NCI-H1092 (cell line): ENCODE measurements around the gene MRPL46.
"Not testable (repeated sequence)": the region's sequence is repeated elsewhere in the genome, so short reads cannot be mapped to it uniquely, and the experiment has no call there.

Source experiments
- DNase-seq: peaks from one replicate; lab custom pipeline; 2025; lab: John Stamatoyannopoulos, UW

The MRPL46 gene

GRCh38 chr15:88477904-88478303 lies 10.7 kb upstream of the MRPL46 start:
- DNase-seq, result no peak

- no peak for DNase-seq
Observed at GRCh38 chr15:88477126-88477525, 9.9 kb upstream of the MRPL46 start.

GRCh38 chr15:88476635-88477060 lies 9.5 kb upstream of the MRPL46 start:
- DNase-seq, result peak; percentile 18

- DNase-seq, result not testable (repeated sequence)
Observed at GRCh38 chr15:88473661-88474293, 6.6 kb upstream of the MRPL46 start.

- DNase-seq, result no peak
Observed at GRCh38 chr15:88472225-88472624, 5.0 kb upstream of the MRPL46 start.

- no peak for DNase-seq
Observed at GRCh38 chr15:88470625-88471372, 3.6 kb upstream of the MRPL46 start.

GRCh38 chr15:88469321-88469720 lies 2.1 kb upstream of the MRPL46 start:
- no peak for DNase-seq

- not testable (repeated sequence) for DNase-seq
Observed at GRCh38 chr15:88468721-88469120, 1.5 kb upstream of the MRPL46 start.

- no peak for DNase-seq
Observed at GRCh38 chr15:88467935-88468528, 844 bp upstream of the MRPL46 start.

- DNase-seq, result no peak
Observed at GRCh38 chr15:88465633-88466224, 1.5 kb downstream of the MRPL46 start.

- DNase-seq, result no peak
Observed at GRCh38 chr15:88463870-88464532, 3.2 kb downstream of the MRPL46 start.

- no peak for DNase-seq
Observed at GRCh38 chr15:88456733-88457132, 10.5 kb downstream of the MRPL46 start.

- DNase-seq, result peak; percentile 8
Observed at GRCh38 chr15:88454867-88455810, 12.0 kb downstream of the MRPL46 start.

GRCh38 chr15:88454236-88454635 lies 13.0 kb downstream of the MRPL46 start:
- DNase-seq, result no peak

- DNase-seq, result no peak
Observed at GRCh38 chr15:88453651-88454050, 13.5 kb downstream of the MRPL46 start.

- peak; percentile 16 for DNase-seq
Observed at GRCh38 chr15:88450125-88450798, 16.9 kb downstream of the MRPL46 start.

- no peak for DNase-seq
Observed at GRCh38 chr15:88449581-88449980, 17.6 kb downstream of the MRPL46 start.

- DNase-seq, result no peak
Observed at GRCh38 chr15:88448991-88449461, 18.2 kb downstream of the MRPL46 start.

GRCh38 chr15:88447741-88448140 lies 19.4 kb downstream of the MRPL46 start:
- no peak for DNase-seq

GRCh38 chr15:88447206-88447605 lies 20.0 kb downstream of the MRPL46 start:
- DNase-seq, result no peak
